Measurements from ENCODE around the gene TNS4.

DNA sequence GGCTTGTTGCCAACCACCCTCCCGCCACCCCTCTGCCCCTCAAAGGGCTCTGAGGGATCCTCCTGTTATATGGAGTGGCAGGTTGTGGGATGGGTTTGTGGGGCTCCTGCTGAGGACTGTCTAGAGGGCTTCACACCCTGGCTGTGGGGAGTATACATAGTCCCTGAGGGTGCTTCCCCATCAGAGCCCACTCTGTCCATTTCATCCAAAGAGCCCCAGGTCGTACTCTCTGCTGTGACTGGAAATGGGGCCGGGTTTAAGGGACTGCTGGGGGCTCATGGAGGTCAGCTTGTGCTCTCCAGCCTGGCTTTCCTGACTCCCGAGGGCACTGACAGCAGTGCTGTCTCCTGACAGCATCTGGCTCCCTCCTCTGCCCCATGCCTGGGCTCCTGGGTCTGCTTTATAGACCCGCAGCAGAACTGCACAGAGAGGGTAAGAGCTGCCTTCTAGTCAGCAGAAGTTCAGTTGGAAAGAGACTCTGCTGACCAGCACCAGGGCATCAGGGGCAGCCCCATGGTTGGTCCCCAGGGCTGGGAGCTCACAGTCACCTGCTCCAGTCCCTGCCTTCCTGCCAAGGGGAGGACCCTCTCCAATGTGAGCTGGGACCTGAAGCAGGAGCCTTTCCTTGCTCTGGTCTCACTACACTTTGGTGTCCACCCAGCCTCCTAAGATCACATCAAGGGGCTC lies 17.8 kb upstream of the TNS4 start:
- TF ChIP-seq, protein P1, sequence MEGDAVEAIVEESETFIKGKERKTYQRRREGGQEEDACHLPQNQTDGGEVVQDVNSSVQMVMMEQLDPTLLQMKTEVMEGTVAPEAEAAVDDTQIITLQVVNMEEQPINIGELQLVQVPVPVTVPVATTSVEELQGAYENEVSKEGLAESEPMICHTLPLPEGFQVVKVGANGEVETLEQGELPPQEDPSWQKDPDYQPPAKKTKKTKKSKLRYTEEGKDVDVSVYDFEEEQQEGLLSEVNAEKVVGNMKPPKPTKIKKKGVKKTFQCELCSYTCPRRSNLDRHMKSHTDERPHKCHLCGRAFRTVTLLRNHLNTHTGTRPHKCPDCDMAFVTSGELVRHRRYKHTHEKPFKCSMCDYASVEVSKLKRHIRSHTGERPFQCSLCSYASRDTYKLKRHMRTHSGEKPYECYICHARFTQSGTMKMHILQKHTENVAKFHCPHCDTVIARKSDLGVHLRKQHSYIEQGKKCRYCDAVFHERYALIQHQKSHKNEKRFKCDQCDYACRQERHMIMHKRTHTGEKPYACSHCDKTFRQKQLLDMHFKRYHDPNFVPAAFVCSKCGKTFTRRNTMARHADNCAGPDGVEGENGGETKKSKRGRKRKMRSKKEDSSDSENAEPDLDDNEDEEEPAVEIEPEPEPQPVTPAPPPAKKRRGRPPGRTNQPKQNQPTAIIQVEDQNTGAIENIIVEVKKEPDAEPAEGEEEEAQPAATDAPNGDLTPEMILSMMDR (IDR thresholded peaks at IDR 0.05; ENCODE audit: insufficient read depth, low read depth, low read length): no peak
- TF ChIP-seq EZH2 (IDR thresholded peaks at IDR 0.05; ENCODE audit: insufficient read depth, low read length): no peak

Data from astrocyte (in vitro differentiated cells and primary cell).